Measurements from ENCODE around the gene TUBGCP6.

The TUBGCP6 gene

GRCh38 chr22:50227579-50228215, 17.1 kb downstream of the TUBGCP6 start:
- in situ Hi-C loops (cut with MboI; ENCODE audit: low sequenced_read_pairs), result no loop called here

DNA sequence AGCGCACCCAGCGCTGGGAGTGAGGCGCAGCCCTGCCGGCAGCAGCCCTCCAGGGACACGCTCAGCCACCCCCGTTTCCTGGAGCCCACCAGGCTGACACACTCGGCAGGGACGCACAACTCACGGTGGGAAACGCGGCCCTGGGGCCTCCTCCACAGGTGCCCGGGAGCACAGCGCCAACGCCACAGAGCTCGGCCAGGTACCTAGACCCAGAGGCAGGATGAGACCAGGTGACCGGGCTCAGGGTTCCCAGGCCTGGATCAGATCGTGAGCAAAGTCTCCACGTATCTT, 18.0 kb downstream of the TUBGCP6 start:
- in situ Hi-C loops (cut with MboI; ENCODE audit: low sequenced_read_pairs), result no loop called here

GRCh38 chr22:50226063-50226874, 18.6 kb downstream of the TUBGCP6 start:
- in situ Hi-C loops (cut with MboI; ENCODE audit: low sequenced_read_pairs), result no loop called here

- in situ Hi-C loops (cut with MboI; ENCODE audit: low sequenced_read_pairs), result no loop called here
Measured at GRCh38 chr22:50225200-50225969, 19.4 kb downstream of the TUBGCP6 start.

DNA sequence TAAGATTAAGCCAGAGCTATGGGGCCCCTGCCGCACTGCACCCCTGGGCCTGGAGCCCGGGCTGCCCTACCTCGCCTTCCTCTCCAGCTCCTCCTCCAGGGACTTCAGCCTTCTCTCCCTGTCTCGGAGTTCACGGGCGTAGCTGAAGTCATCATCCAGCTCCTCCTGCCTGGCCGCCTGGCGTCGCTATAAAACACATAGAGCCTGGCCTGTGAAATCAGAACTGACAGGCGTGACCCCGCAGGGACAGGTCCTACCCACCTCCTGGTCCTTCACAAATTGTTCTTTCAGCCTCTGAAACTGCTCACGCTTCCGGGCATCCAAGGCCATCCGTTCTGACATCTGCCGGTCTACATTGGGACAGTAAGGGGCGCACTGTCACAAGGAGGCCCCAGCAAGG, 20.8 kb downstream of the TUBGCP6 start:
- in situ Hi-C loops (cut with MboI; ENCODE audit: low sequenced_read_pairs), result loop anchor here (25.0 kb wide), 1 partner anchor 287 kb away; no protein-coding TSS in a partner anchor

DNA sequence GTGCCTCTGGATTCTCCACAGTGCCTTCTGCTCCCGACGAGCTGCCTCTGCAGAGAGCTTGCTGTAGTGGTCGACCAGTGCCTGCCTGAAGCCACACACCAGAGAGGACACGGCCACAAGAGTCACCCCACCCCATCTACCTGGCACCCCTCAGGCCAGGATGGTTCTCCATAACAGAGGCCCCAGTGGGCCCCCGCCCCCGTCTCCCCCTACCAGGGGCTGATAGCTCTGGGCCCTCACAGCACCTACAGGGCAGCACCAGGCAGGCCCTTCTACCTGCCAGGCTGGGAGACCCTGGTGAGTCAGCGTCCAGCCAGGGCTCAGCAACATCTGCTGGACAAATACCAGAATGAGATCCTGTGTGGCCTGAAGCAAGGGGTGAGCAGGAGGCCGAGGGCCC, 22.3 kb downstream of the TUBGCP6 start:
- in situ Hi-C loops (cut with MboI; ENCODE audit: low sequenced_read_pairs), result loop anchor here (25.0 kb wide), 1 partner anchor 285 kb away; no protein-coding TSS in a partner anchor

DNA sequence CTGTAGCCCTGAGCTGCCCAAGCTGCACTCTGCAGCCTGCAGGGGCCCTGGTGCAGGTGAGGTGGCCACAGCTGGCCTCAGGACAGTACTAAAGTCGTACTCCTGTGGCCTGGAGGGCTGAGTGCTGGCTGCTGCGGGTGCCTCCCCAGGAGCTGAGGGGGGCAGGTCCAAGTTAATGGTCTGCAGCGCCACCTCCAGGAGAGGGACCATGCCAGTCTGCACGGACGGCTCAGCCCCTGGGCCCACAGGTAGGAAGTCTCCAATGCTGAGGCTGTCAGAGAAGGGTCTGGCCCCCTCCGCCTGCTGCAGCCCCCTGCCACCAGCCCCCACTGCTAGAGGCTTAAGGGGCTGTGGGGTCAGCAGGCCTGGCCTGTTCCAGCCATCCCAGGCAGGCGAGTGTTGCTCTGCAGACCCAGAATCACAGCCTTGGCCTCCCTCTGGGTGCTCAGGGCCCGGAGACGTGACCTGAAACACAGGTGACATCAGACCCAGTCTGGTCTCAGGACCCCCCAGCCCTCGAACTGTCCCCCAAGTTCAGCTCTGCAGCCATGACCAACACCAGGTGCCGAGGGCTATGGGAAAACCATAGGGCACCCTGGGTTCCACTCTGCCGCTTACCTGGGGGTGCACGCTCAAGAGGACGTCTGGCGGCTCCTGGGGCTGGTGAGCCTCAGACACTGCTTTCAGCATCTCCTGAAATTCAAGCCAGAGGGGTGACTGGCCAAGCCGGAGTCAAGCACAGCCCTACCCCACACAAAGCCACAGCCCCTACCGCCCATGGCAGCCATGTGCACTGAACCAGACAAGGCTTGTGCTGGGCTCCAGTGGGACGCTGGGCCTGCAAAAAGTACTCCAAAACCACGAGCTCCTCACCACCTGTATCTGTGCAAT, 23.2 kb downstream of the TUBGCP6 start:
- in situ Hi-C loops (cut with MboI; ENCODE audit: low sequenced_read_pairs), result loop anchor here (25.0 kb wide), 1 partner anchor 284 kb away; no protein-coding TSS in a partner anchor

GRCh38 chr22:50220603-50221409, 24.0 kb downstream of the TUBGCP6 start:
- in situ Hi-C loops (cut with MboI; ENCODE audit: low sequenced_read_pairs), result loop anchor here (25.0 kb wide), 1 partner anchor 284 kb away; no protein-coding TSS in a partner anchor

- in situ Hi-C loops (cut with MboI; ENCODE audit: low sequenced_read_pairs), result loop anchor here (25.0 kb wide), 1 partner anchor 283 kb away; no protein-coding TSS in a partner anchor
Measured at GRCh38 chr22:50219800-50220602, 24.8 kb downstream of the TUBGCP6 start.

DNA sequence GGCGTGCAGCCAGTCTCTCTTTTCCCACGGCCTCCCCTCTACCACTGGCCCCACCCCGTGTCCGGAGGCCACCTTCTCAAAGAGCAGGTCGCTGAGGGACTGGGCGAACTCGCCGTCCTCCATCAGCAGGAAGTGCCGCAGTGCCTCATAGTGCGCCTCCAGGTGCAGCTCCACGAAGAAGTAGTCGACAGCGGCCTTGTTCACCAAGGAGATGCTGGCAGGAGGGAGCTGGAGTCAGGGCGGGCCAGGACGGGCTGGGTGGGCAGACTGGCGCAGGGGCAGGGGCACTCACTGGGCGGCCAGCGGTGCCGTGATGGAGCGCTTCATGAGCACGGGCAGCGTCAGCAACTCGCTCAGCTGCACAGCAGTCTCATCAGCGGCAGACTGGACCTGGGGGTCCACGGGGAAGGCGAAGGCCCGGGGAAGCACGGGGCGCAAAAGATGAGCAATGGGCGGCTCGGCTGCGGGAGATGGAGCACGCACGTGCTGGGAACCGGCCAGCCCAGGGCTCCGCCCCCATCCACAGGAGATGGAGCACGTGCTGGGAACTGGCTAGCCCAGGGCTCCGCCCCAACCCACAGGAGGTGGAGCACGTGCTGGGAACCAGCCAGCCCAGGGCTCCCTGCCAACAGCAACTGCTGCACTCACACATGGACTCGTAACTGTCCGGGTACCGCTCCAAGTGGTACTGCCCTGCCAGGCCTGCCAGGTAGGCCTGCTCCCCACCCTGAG, 25.7 kb downstream of the TUBGCP6 start:
- in situ Hi-C loops (cut with MboI; ENCODE audit: low sequenced_read_pairs), result loop anchor here (25.0 kb wide), 1 partner anchor 282 kb away; no protein-coding TSS in a partner anchor

- in situ Hi-C loops (cut with MboI; ENCODE audit: low sequenced_read_pairs), result loop anchor here (25.0 kb wide), 1 partner anchor 281 kb away; no protein-coding TSS in a partner anchor
Measured at GRCh38 chr22:50218153-50218995, 26.4 kb downstream of the TUBGCP6 start.

DNA sequence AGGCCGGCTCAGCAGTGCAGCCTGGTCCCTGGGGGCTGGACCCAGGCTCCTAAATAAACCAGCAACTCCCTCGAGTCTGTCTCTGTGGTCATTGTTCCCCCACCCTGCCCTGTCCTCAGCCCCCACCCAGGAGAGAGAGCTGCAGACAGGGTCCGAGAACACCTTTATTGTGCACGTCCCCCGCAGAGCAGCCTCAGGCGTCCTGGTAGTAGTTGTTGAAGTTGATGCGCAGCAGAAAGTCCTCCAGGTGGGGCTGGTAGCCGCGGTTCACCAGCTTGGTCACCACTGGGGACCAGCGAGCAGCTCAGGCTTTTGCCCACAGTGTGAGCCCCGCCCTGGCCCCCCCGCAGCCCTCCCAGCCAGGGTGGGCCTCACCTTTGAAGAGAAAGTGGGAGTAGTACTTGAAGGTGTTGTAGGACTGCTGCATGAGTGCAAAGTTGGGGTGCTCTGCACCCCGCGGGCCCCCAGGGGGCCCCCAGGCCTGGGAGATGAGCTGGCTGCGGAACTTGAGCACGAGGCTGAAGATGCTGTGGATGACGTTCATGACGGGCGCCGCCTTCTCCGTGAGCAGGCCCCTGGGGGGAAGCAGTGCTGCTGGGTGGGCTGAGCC, 27.2 kb downstream of the TUBGCP6 start:
- in situ Hi-C loops (cut with MboI; ENCODE audit: low sequenced_read_pairs), result loop anchor here (25.0 kb wide), 1 partner anchor 280 kb away; no protein-coding TSS in a partner anchor

DNA sequence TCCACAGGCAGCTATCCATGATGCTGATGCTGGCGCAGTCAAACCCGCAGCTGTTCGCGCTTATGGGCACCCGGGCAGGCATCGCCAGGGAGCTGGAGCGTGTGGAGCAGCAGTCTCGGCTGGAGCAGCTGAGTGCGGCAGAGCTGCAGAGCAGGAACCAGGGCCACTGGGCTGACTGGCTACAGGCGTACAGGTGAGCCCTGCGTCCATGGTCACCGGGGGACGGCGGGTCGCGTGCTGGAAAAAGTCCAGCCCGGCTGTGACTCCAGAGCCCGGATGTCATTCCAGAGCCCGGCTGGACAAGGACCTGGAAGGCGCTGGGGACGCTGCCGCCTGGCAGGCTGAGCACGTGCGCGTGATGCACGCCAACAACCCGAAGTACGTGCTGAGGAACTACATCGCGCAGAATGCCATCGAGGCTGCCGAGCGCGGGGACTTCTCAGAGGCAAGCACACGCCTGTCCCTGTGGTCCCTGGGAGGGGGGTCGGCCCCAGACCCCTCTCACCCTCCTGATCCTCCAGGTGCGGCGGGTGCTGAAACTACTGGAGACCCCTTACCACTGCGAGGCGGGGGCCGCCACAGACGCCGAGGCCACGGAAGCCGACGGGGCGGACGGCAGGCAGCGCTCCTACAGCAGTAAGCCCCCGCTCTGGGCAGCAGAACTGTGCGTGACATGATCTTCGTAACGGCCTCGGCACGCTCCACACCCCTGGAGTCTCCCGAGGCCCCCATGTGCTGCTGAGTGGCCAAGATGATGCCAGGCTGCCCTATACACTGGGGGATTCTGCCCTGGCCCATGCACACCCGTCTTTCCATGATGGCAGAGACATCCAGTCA, 27.9 kb downstream of the TUBGCP6 start:
- in situ Hi-C loops (cut with MboI; ENCODE audit: low sequenced_read_pairs), result loop anchor here (25.0 kb wide), 1 partner anchor 280 kb away; no protein-coding TSS in a partner anchor

- in situ Hi-C loops (cut with MboI; ENCODE audit: low sequenced_read_pairs), result loop anchor here (25.0 kb wide), 1 partner anchor 279 kb away; no protein-coding TSS in a partner anchor
Measured at GRCh38 chr22:50216055-50216683, 28.7 kb downstream of the TUBGCP6 start.

Data from HL-60/S4 treated with phorbol 12-myristate 13-acetate at 8.2 ng/mL for 4 days and 3 days (cell line).